HepG2 (cell line): Measurements from ENCODE around the gene GINS2. TPM values are rescaled to one million over a fixed set of nuclear protein-coding genes. Genes with fewer than 3 reads are reported as not detected.

Source experiments
- ATAC-seq: fragments of 200-7000 bp; cut with Tn5 transposase; 3 replicates; pipeline ENCODE4 v1.9.1; 2020; ENCODE audit warnings: mild to moderate bottlenecking, moderate library complexity
- BruUV-seq: library from RNA; stranded (reverse); fragments of 400-500 nt; replicated peaks from 2 replicates; lab custom pipeline; 2021; lab: Mats Ljungman, UMichigan
- CTCF ChIA-PET: fragments of 300-600 bp; formaldehyde crosslinking; extraction: SDS; loops from one replicate; lab custom pipeline; 2021; ENCODE audit warnings: low total read pairs, inconsistent platforms, low intra/inter-chr PET ratio; lab: Yijun Ruan, JAX
- POLR2A ChIA-PET: fragments of 350-600 bp; sonication (Branson Sonifier 250); formaldehyde crosslinking; loops from one replicate; lab custom pipeline; 2020; ENCODE audit warnings: antibody characterized with exemption, inconsistent platforms; lab: Yijun Ruan, JAX
- DNase-seq: peaks from one replicate; pipeline ENCODE4 v3.0.0-alpha.2; 2015; ENCODE audit warnings: low spot score
- FAIRE-seq: peaks from 3 replicates; lab custom pipeline; 2011; peaks lifted over from hg19 to GRCh38; lab: Jason Lieb, UNC
- H2AFZ ChIP-seq: one replicate; pipeline ENCODE4 v1.6.1; 2011; ENCODE audit warnings: low read length, inconsistent platforms
- H3K27ac ChIP-seq: fragments of 300-600 bp; 3 replicates; pipeline ENCODE4 v1.8.0; 2011; ENCODE audit warnings: mixed run types, mild to moderate bottlenecking, mixed read lengths, low read length, inconsistent platforms; ENCODE audit not compliant: insufficient read depth; ENCODE audit errors: extremely low read length
- H3K27me3 ChIP-seq, 2 experiments: fragments of 200-600 bp in 1 of 2; 2 replicates in 1 of 2; 3 replicates in 1 of 2; pipeline versions ENCODE4 v1.6.0 to v1.8.0; 2011; ENCODE audit warnings: low read length in 2 of 2, mild to moderate bottlenecking in 2 of 2, moderate library complexity in 2 of 2, inconsistent platforms in 1 of 2; ENCODE audit not compliant: insufficient read depth in 2 of 2, control insufficient read depth in 1 of 2
- H3K36me3 ChIP-seq, 2 experiments: fragments of 200-600 bp in 1 of 2; replicated peaks in 1 of 2; 2 replicates in 1 of 2; 3 replicates in 1 of 2; pipeline versions ENCODE4 v1.5.1 to v1.8.0; 2011; ENCODE audit warnings: low read length in 2 of 2, inconsistent platforms in 1 of 2; ENCODE audit not compliant: insufficient read depth in 2 of 2, control insufficient read depth in 1 of 2
- H3K4me1 ChIP-seq: 2 replicates; pipeline ENCODE4 v1.5.1; 2012; ENCODE audit warnings: low read length, inconsistent platforms; ENCODE audit not compliant: insufficient read depth
- H3K4me2 ChIP-seq: 2 replicates; pipeline ENCODE4 v1.6.0; 2011; ENCODE audit warnings: low read depth, low read length, inconsistent platforms
- H3K4me3 ChIP-seq, 3 experiments: fragments of 200-600 bp in 1 of 3; sonication (generic), shearing (Covaris generic) in 1 of 3; replicated peaks in 1 of 3; 2 replicates each; pipeline ENCODE4 v1.5.1; 2011 to 2016; ENCODE audit warnings: low read length in 3 of 3, inconsistent platforms in 2 of 3, low read depth in 2 of 3, mild to moderate bottlenecking in 2 of 3, control low read depth in 1 of 3, mixed read lengths in 1 of 3; ENCODE audit not compliant: insufficient read depth in 1 of 3
- H3K79me2 ChIP-seq: one replicate; pipeline ENCODE4 v1.6.1; 2011; ENCODE audit warnings: low read length, inconsistent platforms; ENCODE audit not compliant: insufficient read depth
- H3K9ac ChIP-seq: 2 replicates; pipeline ENCODE4 v1.6.0; 2011; ENCODE audit warnings: mild to moderate bottlenecking, low read depth, low read length, inconsistent platforms; ENCODE audit not compliant: insufficient read depth
- H3K9me3 ChIP-seq: 2 replicates; pipeline ENCODE4 v1.5.1; 2012; ENCODE audit warnings: mild to moderate bottlenecking, low read length
- H4K20me1 ChIP-seq: 2 replicates; pipeline ENCODE4 v1.6.0; 2011; ENCODE audit warnings: inconsistent platforms, mild to moderate bottlenecking, low read length, moderate library complexity; ENCODE audit not compliant: insufficient read depth
- GTF3A ChIP-seq: sonication (generic); formaldehyde crosslinking; conservative IDR thresholded peaks from 2 replicates; pipeline ENCODE4 v1.4.0; 2020; ENCODE audit warnings: mild to moderate bottlenecking, missing genetic modification reagents
- JDP2 ChIP-seq: sonication (generic); formaldehyde crosslinking; IDR thresholded peaks from 2 replicates; pipeline ENCODE4 v1.8.1; 2022; ENCODE audit warnings: missing genetic modification reagents, borderline replicate concordance
- MAFF ChIP-seq: IDR thresholded peaks from 2 replicates; pipeline ENCODE4 v1.6.1; 2011; ENCODE audit warnings: low read depth, low read length, improper control_type of control experiment
- MAFK ChIP-seq, 2 experiments: IDR thresholded peaks in 1 of 2; conservative IDR thresholded peaks in 1 of 2; 2 replicates each; pipeline ENCODE4 v1.6.1; 2011; ENCODE audit warnings: improper control_type of control experiment in 2 of 2, low read length in 2 of 2
- NFIC ChIP-seq: IDR thresholded peaks from 2 replicates; pipeline ENCODE4 v1.6.1; 2012; ENCODE audit warnings: mild to moderate bottlenecking, low read length, inconsistent platforms
- NFKBIZ ChIP-seq: IDR thresholded peaks from 2 replicates; pipeline ENCODE4 v1.6.1; 2018; ENCODE audit warnings: missing genetic modification reagents, missing compliant biosample characterization
- PCBP1 ChIP-seq: fragments of 200-400 bp; formaldehyde crosslinking; IDR thresholded peaks from 2 replicates; pipeline ENCODE4 v1.6.1; 2017; ENCODE audit warnings: mild to moderate bottlenecking, low read depth, low read length, borderline replicate concordance
- ZBTB37 ChIP-seq: sonication (generic); formaldehyde crosslinking; IDR thresholded peaks from 2 replicates; pipeline ENCODE4 v1.4.0; 2020; ENCODE audit warnings: mild to moderate bottlenecking, missing genetic modification reagents
- ZNF496 ChIP-seq: sonication (generic); formaldehyde crosslinking; IDR thresholded peaks from 2 replicates; pipeline ENCODE4 v1.8.1; 2023; ENCODE audit warnings: mild to moderate bottlenecking, moderate library complexity, missing genetic modification reagents; ENCODE audit not compliant: insufficient replicate concordance
- ZZZ3 ChIP-seq: sonication (generic); formaldehyde crosslinking; IDR thresholded peaks from 2 replicates; pipeline ENCODE4 v1.4.0; 2020; ENCODE audit warnings: missing genetic modification reagents, mild to moderate bottlenecking, borderline replicate concordance
- WGBS: methylation state at CpG from one replicate; pipeline ENCODE4 v1.1.6; 2017; ENCODE audit warnings: low lambda C conversion rate; 5-methylcytosine and 5-hydroxymethylcytosine counted together
- in situ Hi-C: cut with HindIII; loops from 2 replicates; pipeline ENCODE4 v1.10.0; 2017; ENCODE audit warnings: low pct_unique_long_range_greater_than_20kb; ENCODE audit not compliant: extremely low pct_ligation_motif_present
- intact Hi-C: fragments of 100-400 bp; cut with micrococcal nuclease; formaldehyde crosslinking; loops from one replicate; pipeline ENCODE4 v1.10.0; 2022; ENCODE audit not compliant: unreplicated experiment
- polyA plus RNA-seq, 8 experiments: library from polyadenylated mRNA; depleted of rRNA in 3 of 8; stranded (reverse) in 7 of 8; unstranded in 1 of 8; fragments of >200 nt; fragmentation: Illumina TruSeq in 4 of 8; extraction: Trizol in 4 of 8; gene quantifications; 2 replicates each; pipeline versions ENCODE4 v1.2.1 to v1.2.3, GENCODE V29; 2011 to 2016; ENCODE audit warnings: low read depth in 4 of 8, missing spikeins in 1 of 8, mixed read lengths in 1 of 8; ENCODE audit not compliant: insufficient read depth in 1 of 8
- total RNA-seq, 5 experiments: library from RNA; depleted of rRNA; stranded (reverse); fragments of >200 nt; fragmentation: Illumina TruSeq; extraction: Trizol; gene quantifications; 2 replicates each; pipeline ENCODE4 v1.2.3, GENCODE V29; 2016; ENCODE audit warnings: low read depth in 1 of 5

The GINS2 gene
- total and polyA plus RNA-seq, 2 of the 13 experiments (the other 11 are each of a cell fraction or from before 2014, with no cell fraction given) = 10.6 to 48.3 TPM

- ATAC-seq = no peak
- Histone ChIP-seq H3K9ac (no peak overlapping the region), H3K4me2 (no peak overlapping the region), H3K4me3 (no peak overlapping the region), H3K27ac (no peak overlapping the region), H3K27me3 (peaks cover 7 to 34% of the 10 kb centered on the region in 2 experiments), H3K9me3 (peaks cover 7% of the 10 kb centered on the region), H4K20me1 (no peaks in the 10 kb centered on the region), H2AFZ (no peak overlapping the region), H3K79me2 (no peaks in the 10 kb centered on the region), H3K36me3 (no peaks in the 10 kb centered on the region), H3K4me1 (no peaks in the 10 kb centered on the region)
- BruUV-seq = no TSS peak
- WGBS = 54% methylated on average over 5 of the region's 6 CpGs
- in situ Hi-C loops = no loop called here
- ChIA-PET CTCF (no interaction called here), POLR2A (no interaction called here)
- no peak for FAIRE-seq
- DNase-seq = no peak
- intact Hi-C loops = loop anchor here (10.0 kb wide), 1 partner anchor 317 kb away; no protein-coding TSS in a partner anchor
- TF ChIP-seq JDP2 (no peak), MAFF (peak; percentile 61), MAFK (conservative IDR thresholded peaks at IDR 0.05 in 1 of 2, IDR thresholded peaks at IDR 0.05 in 1 of 2; ENCODE audit: low read length in 2 of 2) (peak; percentile 66 to 73)
Observed at GRCh38 chr16:85711982-85712587, 23.3 kb upstream of the GINS2 start.

- no peak overlapping the region for H3K27ac ChIP-seq
- ATAC-seq = no peak
- POLR2A ChIA-PET = no interaction called here
- no peak for TF ChIP-seq NFKBIZ (CRISPR knock-in tag)
- TF ChIP-seq NFIC = no peak
- no peak for TF ChIP-seq ZZZ3 (CRISPR knock-in tag)
- TF ChIP-seq PCBP1 = no peak
- TF ChIP-seq ZBTB37 (CRISPR knock-in tag) = no peak
- TF ChIP-seq ZNF496 (CRISPR knock-in tag) = no peak
- TF ChIP-seq GTF3A (CRISPR knock-in tag) = no peak
- no TSS peak for BruUV-seq
- H3K36me3 ChIP-seq = no peaks in the 10 kb centered on the region
- H3K27me3 ChIP-seq = peaks cover 6 to 21% of the 10 kb centered on the region in 2 experiments
- peaks cover 7% of the 10 kb centered on the region for H3K9me3 ChIP-seq
- H3K9ac ChIP-seq = no peak overlapping the region
- no peak overlapping the region for H3K4me2 ChIP-seq
- in situ Hi-C loops (no loop called here), intact Hi-C loops (loop anchor here (10.0 kb wide), 1 partner anchor 316 kb away; no protein-coding TSS in a partner anchor)
- CTCF ChIA-PET = no interaction called here
- no peak for FAIRE-seq
- H4K20me1 ChIP-seq = no peaks in the 10 kb centered on the region
- H3K4me3 ChIP-seq = no peak overlapping the region
- H3K79me2 ChIP-seq = no peaks in the 10 kb centered on the region
- no peak overlapping the region for H2AFZ ChIP-seq
- 83% methylated on average over 9 of the region's 9 CpGs for WGBS
- no peaks in the 10 kb centered on the region for H3K4me1 ChIP-seq
- no peak for DNase-seq
Observed at GRCh38 chr16:85710732-85711131, 22.0 kb upstream of the GINS2 start.
